CD4-positive, alpha-beta T cell treated with Interferon gamma for 1 hour (primary cell): ENCODE data around the gene ME3.

Source experiments
- DNase-seq: peaks from one replicate; pipeline ENCODE4 v3.0.0-alpha.2; 2020

The ME3 gene

GRCh38 chr11:86510097-86510496 is 162.3 kb downstream of the ME3 start:
- DNase-seq: no peak

DNA sequence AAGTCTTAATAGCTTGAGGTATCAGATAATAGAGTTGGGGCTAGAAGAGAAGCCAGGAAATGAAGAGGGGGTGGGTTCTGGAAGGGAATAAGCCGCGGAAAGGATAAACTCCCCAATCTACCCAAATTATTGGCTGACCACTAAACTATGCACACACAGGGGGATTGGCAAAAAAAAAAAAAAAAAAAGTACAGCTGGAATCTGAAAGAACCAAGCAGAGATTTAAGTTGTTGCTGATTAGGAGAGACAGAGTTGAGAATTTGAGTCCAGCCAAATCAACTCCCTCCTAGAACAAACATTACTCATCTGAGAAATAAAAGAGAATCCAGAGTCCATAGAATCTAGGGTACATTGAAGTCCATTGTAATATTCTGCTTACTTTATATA is 162.8 kb downstream of the ME3 start:
- no peak for DNase-seq

DNA sequence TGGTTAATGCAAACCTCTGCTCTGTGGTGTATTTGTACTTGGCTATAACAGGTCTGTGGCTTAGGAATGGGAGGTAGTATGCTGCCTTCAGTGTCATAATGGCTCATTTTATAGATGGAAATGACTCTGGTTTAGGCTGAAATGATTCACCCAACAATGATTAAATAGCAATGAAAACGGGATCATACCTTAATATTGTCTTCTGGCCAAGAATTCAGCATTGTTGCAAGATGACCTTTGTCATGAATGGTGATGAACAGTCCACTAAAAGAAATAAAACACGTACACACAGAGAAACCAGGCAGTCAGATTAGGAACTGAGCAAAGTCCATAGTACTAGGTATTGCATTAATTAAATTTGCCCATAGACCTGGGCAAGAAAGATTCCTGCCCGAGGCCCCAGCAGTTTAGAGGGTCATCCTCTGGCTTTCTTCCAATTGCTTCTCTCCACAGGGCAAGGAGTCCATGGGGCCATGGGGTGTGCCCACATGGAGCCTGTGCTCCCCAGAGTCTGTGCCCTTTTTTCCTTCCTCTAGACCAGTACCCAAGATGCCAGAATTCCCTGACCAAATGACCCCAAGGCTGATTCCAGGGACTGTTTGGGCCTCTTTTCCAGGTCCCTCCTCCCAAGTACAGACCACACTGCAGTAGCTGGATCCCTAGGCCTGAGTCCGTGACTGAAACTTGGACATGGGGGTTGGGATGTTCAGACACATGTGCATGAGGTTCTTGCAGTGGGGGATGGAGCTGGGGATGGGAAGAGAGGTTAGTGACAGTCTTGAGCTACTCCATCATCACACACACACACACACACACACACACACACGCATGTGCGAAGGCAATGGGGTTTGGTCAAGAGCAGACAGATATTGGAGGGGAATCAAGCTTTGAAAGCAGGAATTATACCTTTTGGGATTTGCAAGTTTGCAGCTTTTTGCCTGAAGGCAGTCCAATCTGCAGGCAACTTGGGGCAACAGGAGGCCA is 163.5 kb downstream of the ME3 start:
- no peak for DNase-seq

DNA sequence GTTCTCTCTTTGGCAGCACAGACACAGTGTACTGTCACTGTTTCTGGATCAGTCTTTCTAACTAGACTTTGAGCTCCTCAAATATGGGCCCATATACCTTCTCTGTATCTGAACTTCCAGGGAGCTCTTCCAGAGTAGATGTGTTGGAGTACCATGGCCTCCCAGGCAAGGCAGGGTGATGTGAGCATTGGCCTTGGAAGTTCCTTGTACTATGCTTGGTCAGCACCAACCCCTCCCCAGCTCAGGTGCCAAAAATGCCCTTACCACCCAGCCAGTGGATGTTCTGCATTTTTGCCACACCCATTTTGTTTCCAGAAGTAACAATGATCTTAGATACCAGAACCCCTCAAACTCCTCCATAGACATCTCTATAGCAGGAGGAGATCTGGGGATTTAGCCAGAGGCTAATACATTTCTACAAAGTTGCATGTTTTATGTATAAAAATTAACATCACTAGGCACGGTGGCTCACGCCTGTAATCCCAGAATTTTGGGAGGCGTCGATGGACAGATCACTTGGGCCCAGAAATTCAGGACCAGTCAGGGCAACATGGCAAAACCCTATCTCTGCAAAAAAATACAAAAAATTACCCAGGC is 165.1 kb downstream of the ME3 start:
- DNase-seq: no peak

- DNase-seq: no peak
Observed at GRCh38 chr11:86506235-86506634, 166.2 kb downstream of the ME3 start.

- no peak for DNase-seq
Observed at GRCh38 chr11:86503131-86503530, 169.3 kb downstream of the ME3 start.

- DNase-seq: no peak
Observed at GRCh38 chr11:86502137-86502642, 170.2 kb downstream of the ME3 start.

GRCh38 chr11:86500500-86501140 is 171.8 kb downstream of the ME3 start:
- no peak for DNase-seq

DNA sequence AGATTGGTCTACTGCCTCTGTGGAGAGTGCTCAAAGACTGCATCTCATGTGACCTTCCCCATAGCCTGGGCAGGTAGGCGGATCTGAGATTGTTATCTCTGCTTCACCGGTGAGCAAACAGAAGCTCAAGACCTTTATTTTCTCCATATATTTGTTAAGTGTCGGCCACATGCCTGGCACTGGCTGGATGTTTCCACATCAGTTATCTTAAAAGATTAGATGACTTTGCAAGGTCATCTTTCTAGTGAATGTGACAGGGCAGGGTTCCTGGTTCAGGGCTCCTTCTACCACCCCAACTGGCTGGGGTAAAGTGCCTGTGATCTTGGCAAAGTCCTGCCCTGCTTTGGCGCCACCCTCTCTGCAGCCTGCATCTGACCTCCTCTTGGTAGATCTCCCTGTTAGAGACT is 172.7 kb downstream of the ME3 start:
- no peak for DNase-seq

- DNase-seq: no peak
Observed at GRCh38 chr11:86497836-86498235, 174.6 kb downstream of the ME3 start.

GRCh38 chr11:86497310-86497709 is 175.1 kb downstream of the ME3 start:
- DNase-seq: no peak

DNA sequence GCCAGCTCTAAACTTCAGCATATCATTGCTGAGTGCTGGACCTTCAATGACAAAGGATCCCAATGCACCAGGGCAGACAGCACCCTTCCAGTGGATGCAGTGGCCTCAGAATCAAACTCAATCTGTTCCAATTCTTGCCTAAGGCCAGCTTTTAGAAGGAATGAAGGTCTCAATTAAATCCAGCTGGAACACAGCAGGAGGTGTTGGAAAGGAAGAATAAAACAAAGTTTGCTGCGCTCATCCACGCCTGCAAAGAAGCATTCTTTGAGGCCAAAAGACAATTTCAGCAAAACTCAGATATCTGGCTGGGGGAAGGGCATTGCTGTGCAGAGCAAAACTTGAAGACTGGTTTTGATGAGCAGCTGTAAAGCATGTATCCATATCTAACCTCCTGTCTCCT is 177.1 kb downstream of the ME3 start:
- DNase-seq: no peak

DNA sequence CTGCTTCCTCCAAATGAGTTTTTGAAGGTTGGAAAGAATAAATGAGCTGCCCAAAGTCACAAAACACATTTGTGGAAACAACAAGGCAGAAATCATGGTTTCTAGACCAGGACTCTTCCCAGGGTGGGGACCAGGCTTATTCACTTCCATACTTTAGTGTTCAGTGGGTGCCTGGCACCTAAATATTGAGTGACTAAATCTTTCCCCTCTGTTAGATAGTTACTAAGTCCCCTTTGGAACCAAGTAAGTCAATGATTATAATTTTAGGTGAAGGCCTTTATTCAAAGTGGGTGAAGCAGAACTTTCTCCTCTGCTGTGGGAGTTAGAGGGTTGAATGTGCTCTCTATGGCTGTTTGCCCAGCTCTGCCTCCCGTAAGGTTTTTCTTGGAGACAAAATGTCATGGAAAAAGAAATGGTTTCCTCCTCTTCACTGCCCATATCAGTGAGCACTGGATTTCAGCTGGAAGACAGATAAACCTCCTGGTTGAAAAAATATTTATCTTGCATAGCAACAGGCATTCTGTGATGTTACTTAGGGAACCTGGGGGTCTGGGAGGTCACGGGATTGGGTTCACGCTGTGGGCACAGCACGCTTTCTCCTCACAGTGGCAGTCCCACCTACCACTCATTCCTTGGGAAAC is 179.9 kb downstream of the ME3 start:
- no peak for DNase-seq

GRCh38 chr11:86491027-86491426 is 181.4 kb downstream of the ME3 start:
- DNase-seq: no peak

DNA sequence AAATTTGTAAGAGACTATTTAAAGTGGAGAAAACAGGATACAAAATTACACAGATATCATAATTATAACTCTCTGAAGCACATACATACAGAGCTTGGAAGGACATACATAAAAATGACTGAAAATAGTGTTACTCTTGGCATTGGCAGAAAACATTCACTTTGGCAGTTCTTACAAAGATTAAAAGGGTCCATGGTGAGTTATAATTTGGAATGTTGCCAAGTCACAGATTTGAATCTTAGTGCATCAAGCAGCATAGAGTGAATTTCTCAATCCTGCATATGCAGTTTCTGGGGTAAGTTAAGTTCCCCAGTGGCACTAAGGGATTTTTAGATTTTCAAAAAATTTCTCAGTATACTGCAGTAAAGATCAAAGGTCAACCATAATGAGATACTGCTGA is 181.8 kb downstream of the ME3 start:
- no peak for DNase-seq

DNA sequence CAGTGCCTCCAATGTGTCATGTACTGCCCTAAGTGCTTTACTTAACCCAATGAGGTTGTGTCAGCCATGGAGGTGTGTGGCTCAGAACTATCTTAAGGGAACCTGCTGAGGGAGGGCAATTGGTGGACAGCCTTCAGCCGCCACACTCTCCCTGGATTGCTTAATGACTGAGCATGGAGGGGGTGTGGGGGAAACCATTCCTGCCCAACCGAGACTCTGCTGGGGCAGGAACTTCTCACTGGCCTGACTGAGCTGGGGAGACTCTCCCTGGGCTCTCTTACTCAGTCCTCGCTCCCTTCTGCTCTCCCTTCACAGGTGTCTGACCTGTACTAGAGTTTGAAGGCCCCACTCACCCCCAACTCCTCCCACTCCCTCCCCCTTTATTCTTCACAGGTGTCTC is 183.0 kb downstream of the ME3 start:
- no peak for DNase-seq

GRCh38 chr11:86488553-86488952 is 183.9 kb downstream of the ME3 start:
- no peak for DNase-seq

- DNase-seq: no peak
Observed at GRCh38 chr11:86487671-86488070, 184.7 kb downstream of the ME3 start.

- DNase-seq: peak; percentile 42
Observed at GRCh38 chr11:86486261-86487030, 186.0 kb downstream of the ME3 start.

DNA sequence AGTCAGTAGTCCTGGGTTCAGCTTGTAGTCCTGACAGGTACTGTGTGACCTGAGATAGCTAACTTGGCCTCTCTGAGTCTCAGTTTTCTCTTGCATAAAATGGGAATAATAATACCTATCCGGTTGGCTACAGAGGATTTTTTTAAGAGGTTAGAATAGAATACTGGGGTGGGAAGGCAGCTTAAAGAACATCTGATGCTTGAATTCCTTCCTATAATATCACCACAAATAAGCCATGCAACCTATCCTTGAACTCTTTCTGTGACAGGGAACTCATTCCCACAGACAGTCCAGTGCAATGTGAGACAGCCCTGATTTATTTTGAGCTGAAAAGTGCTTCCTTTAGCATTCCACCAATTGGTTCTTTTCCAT is 187.6 kb downstream of the ME3 start:
- no peak for DNase-seq

GRCh38 chr11:86483940-86484794 is 188.2 kb downstream of the ME3 start:
- no peak for DNase-seq

DNA sequence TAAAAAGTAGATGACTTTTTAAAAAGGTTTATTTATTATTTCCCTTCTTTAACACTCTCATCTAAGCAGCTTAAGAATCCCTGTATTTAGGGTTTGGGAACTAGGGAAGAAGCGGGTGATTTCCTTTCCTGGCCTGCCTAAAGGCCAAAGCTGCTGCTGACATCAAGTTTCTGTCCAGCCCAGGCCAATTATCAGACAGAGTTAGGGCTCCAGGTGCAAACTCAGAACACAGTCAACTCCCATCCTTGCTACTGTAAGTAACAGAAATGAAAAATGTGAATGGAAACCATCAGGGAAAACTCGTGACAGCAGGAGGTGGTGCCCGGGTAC is 188.8 kb downstream of the ME3 start:
- DNase-seq: no peak
